ENCODE measurements around the gene FOXB1.

- TF ChIP-seq, protein P1, sequence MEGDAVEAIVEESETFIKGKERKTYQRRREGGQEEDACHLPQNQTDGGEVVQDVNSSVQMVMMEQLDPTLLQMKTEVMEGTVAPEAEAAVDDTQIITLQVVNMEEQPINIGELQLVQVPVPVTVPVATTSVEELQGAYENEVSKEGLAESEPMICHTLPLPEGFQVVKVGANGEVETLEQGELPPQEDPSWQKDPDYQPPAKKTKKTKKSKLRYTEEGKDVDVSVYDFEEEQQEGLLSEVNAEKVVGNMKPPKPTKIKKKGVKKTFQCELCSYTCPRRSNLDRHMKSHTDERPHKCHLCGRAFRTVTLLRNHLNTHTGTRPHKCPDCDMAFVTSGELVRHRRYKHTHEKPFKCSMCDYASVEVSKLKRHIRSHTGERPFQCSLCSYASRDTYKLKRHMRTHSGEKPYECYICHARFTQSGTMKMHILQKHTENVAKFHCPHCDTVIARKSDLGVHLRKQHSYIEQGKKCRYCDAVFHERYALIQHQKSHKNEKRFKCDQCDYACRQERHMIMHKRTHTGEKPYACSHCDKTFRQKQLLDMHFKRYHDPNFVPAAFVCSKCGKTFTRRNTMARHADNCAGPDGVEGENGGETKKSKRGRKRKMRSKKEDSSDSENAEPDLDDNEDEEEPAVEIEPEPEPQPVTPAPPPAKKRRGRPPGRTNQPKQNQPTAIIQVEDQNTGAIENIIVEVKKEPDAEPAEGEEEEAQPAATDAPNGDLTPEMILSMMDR (conservative IDR thresholded peaks at IDR 0.05; ENCODE audit: low read depth, low read length), result no peak
- no peak for TF ChIP-seq EZH2 (IDR thresholded peaks at IDR 0.05; ENCODE audit: borderline replicate concordance, low read depth, low read length, poor library complexity, severe bottlenecking)
Measured at GRCh38 chr15:59963322-59963721, 40.8 kb upstream of the FOXB1 start.
